ENCODE results near the gene AVEN.
"Not testable (repeated sequence)": the region's sequence is repeated elsewhere in the genome, so short reads cannot be mapped to it uniquely, and the experiment has no call there.

AVEN gene

GRCh38 chr15:33844186-33844585 lies 194.8 kb downstream of the AVEN start:
- FAIRE-seq, result no peak

- FAIRE-seq, result no peak
Measured at GRCh38 chr15:33840615-33841014, 198.4 kb downstream of the AVEN start.

GRCh38 chr15:33839540-33839939 lies 199.5 kb downstream of the AVEN start:
- no peak for FAIRE-seq

- no peak for FAIRE-seq
Measured at GRCh38 chr15:33837294-33837693, 201.7 kb downstream of the AVEN start.

- no peak for FAIRE-seq
Measured at GRCh38 chr15:33834892-33835743, 203.9 kb downstream of the AVEN start.

- no peak for FAIRE-seq
Measured at GRCh38 chr15:33831646-33832045, 207.4 kb downstream of the AVEN start.

GRCh38 chr15:33830351-33830750 lies 208.7 kb downstream of the AVEN start:
- no peak for FAIRE-seq

GRCh38 chr15:33826201-33826600 lies 212.8 kb downstream of the AVEN start:
- FAIRE-seq, result no peak

GRCh38 chr15:33825453-33825852 lies 213.6 kb downstream of the AVEN start:
- no peak for FAIRE-seq

GRCh38 chr15:33823119-33823518 lies 215.9 kb downstream of the AVEN start:
- no peak for FAIRE-seq

GRCh38 chr15:33822479-33822878 lies 216.5 kb downstream of the AVEN start:
- FAIRE-seq, result no peak

GRCh38 chr15:33819499-33819898 lies 219.5 kb downstream of the AVEN start:
- FAIRE-seq, result not testable (repeated sequence)

Measured in islet of Langerhans (tissue), 1 donor.